ENCODE data around the gene TUBA1C. TPM values are rescaled to one million over a fixed set of nuclear protein-coding genes. Genes with fewer than 3 reads are reported as not detected.
"Not testable (repeated sequence)": the region's sequence is repeated elsewhere in the genome, so short reads cannot be mapped to it uniquely, and the experiment has no call there.

Gene TUBA1C
- total and polyA plus RNA-seq, 2 of the 8 experiments (the other 6 are each of a cell fraction or from before 2014, with no cell fraction given) = 504 to 3,101 TPM

DNA sequence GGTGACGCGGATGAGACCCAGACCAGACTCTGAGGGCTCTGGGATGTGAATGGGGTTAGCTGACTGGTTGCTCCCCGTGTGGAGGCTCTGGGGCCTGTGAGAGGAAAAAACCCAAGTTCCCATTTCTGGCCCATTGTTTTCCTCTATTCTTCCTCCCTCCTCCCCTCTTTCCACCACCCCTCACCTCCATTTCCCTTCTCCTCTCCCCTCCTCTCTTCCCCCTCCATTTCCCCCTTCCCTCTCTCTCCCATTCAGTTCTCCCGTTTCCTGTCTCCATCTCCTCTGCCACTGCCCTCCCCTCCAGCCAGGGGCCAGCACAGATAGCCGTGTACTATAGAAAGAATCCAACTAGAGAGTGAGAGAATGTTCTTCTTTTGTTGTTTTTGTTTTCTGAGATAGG lies 17.4 kb downstream of the TUBA1C start (continued):
- TF ChIP-seq SUZ12 (IDR thresholded peaks at IDR 0.05; ENCODE audit: low read length) (no peak), JUN (IDR thresholded peaks at IDR 0.05; ENCODE audit: low read depth, low read length) (no peak), EP300 (IDR thresholded peaks at IDR 0.05; ENCODE audit: borderline replicate concordance in 1 of 2, low read depth in 2 of 2, low read length in 2 of 2) (no peak), TBP (IDR thresholded peaks at IDR 0.05; ENCODE audit: low read depth, low read length) (no peak), POLR2AphosphoS5 (IDR thresholded peaks at IDR 0.05; ENCODE audit: low read depth, low read length) (no peak), ZNF274 (IDR thresholded peaks at IDR 0.05; ENCODE audit: borderline replicate concordance, extremely low read depth, low read length) (no peak)
- TF ChIP-seq, protein P1, sequence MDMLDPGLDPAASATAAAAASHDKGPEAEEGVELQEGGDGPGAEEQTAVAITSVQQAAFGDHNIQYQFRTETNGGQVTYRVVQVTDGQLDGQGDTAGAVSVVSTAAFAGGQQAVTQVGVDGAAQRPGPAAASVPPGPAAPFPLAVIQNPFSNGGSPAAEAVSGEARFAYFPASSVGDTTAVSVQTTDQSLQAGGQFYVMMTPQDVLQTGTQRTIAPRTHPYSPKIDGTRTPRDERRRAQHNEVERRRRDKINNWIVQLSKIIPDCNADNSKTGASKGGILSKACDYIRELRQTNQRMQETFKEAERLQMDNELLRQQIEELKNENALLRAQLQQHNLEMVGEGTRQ (IDR thresholded peaks at IDR 0.05; ENCODE audit: low read length) = no peak

DNA sequence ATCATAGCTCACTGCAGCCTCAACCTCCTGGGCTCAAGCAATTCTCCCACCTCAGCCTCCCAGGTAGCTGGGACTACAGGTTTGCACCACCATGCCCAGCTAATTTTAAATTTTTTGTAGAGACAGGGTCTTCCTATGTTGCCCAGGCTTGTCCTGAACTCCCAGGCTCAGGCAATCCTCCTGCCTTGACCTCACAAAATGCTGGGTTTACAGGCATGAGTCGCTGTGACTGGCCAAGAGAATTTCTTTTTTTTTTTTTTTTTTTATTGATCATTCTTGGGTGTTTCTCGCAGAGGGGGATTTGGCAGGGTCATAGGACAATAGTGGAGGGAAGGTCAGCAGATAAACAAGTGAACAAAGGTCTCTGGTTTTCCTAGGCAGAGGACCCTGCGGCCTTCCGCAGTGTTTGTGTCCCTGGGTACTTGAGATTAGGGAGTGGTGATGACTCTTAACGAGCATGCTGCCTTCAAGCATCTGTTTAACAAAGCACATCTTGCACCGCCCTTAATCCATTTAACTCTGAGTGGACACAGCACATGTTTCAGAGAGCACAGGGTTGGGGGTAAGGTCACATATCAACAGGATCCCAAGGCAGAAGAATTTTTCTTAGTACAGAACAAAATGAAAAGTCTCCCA lies 18.0 kb downstream of the TUBA1C start:
- not testable (repeated sequence) for H3K23me2 ChIP-seq (ENCODE audit: low read depth, low read length); H3K4ac ChIP-seq (replicated peaks; ENCODE audit: insufficient read length, low read depth, low read length); H3K4me3 ChIP-seq (ENCODE audit: extremely low read depth in 1 of 4, insufficient read depth in 2 of 4, low read depth in 3 of 4, low read length in 4 of 4); H3K23ac ChIP-seq (ENCODE audit: insufficient read length); H3K79me2 ChIP-seq (ENCODE audit: control insufficient read depth in 1 of 2, insufficient read depth in 2 of 2, low read length in 2 of 2); H2BK120ac ChIP-seq (replicated peaks; ENCODE audit: low read depth, low read length); FAIRE-seq; H3K4me1 ChIP-seq (replicated peaks in 1 of 4; ENCODE audit: control insufficient read depth in 3 of 4, insufficient read depth in 4 of 4, low read length in 3 of 4); H3K4me2 ChIP-seq (ENCODE audit: insufficient read depth in 1 of 2, low read depth in 2 of 2, low read length in 2 of 2); H3K79me1 ChIP-seq (ENCODE audit: low read depth, low read length); DNase-seq (ENCODE audit: low read depth in 1 of 2, low spot score in 2 of 2); H3K14ac ChIP-seq (ENCODE audit: insufficient read length); H2AK5ac ChIP-seq (ENCODE audit: low read depth, low read length); H3K36me3 ChIP-seq (ENCODE audit: control insufficient read depth in 2 of 4, insufficient read depth in 4 of 4, low read length in 3 of 4); H2AFZ ChIP-seq (ENCODE audit: low read length); H4K8ac ChIP-seq (ENCODE audit: extremely low read depth, insufficient read depth, low read length); H3K18ac ChIP-seq (ENCODE audit: extremely low read depth, low read length); H4K20me1 ChIP-seq (replicated peaks in 1 of 2; ENCODE audit: control insufficient read depth in 1 of 2, insufficient read depth in 2 of 2, low read length in 2 of 2); H2BK5ac ChIP-seq (ENCODE audit: low read depth, low read length); H2BK12ac ChIP-seq (ENCODE audit: low read depth, low read length); H3K27me3 ChIP-seq (replicated peaks in 1 of 4; ENCODE audit: control insufficient read depth in 3 of 4, extremely low read depth in 1 of 4, insufficient read depth in 3 of 4, low read length in 3 of 4); H4K91ac ChIP-seq (replicated peaks; ENCODE audit: insufficient read length, low read length); H3K27ac ChIP-seq (ENCODE audit: low read depth, low read length); H2BK15ac ChIP-seq (ENCODE audit: low read length); H3K9ac ChIP-seq (replicated peaks in 1 of 4; ENCODE audit: extremely low read depth in 1 of 4, low read depth in 3 of 4, low read length in 3 of 4); H4K5ac ChIP-seq (ENCODE audit: insufficient read length, low read depth, low read length); H3K56ac ChIP-seq (replicated peaks; ENCODE audit: insufficient read length, low read depth, low read length); H3K9me3 ChIP-seq (ENCODE audit: insufficient read depth in 2 of 2, low read depth in 1 of 2, low read length in 1 of 2); H2BK20ac ChIP-seq (ENCODE audit: low read length)
- 88% methylated on average over 2 of the region's 6 CpGs; no CpG with 5 or more reads in 1 of the 2 experiments for WGBS, 2 experiments (ENCODE audit: extremely low coverage in 1 of 2, insufficient coverage in 1 of 2, insufficient read length in 1 of 2, insufficient replicate concordance in 2 of 2, low coverage in 1 of 2, low lambda C conversion rate in 2 of 2, missing lambda C conversion rate in 1 of 2)
- ChIA-PET CTCF (ENCODE audit: partially characterized antibody) (interaction anchor here (0.8 to 17.0 kb wide), 12 partner anchors 14 to 392 kb away, joined by 3 to 172 read pairs (median 4); partner anchors contain the start of genes DNAJC22 and PRPH), POLR2A (ENCODE audit: partially characterized antibody) (interaction anchor here (0.7 to 1.7 kb wide), 7 partner anchors 8 to 63 kb away, joined by 3 to 5 read pairs (median 4); partner anchors contain the start of gene DNAJC22)

Measured in H1 (cell line).